HL-60 (cell line): ENCODE measurements around the gene TAB3.
A peak's percentile ranks its signal among the peaks of the same experiment; 100 is the strongest.

Experiments
- DNase-seq, 2 experiments: peaks; one replicate each; pipeline ENCODE4 v3.0.0-alpha.2; 2010 to 2020; ENCODE audit warnings: low read depth in 1 of 2, low spot score in 1 of 2
- H3K27ac ChIP-seq: fragments of 250-450 bp; sonication (Bioruptor Pico); replicated peaks from 2 replicates; pipeline ENCODE4 v1.5.1; 2020; ENCODE audit warnings: mild to moderate bottlenecking, moderate library complexity
- H3K27me3 ChIP-seq: fragments of 250-450 bp; sonication (Bioruptor Pico); 2 replicates; pipeline ENCODE4 v1.5.1; 2021; ENCODE audit warnings: mild to moderate bottlenecking, moderate library complexity; ENCODE audit not compliant: insufficient read depth, poor library complexity, severe bottlenecking
- H3K4me3 ChIP-seq: replicated peaks from 2 replicates; pipeline ENCODE4 v1.5.1; 2011; ENCODE audit warnings: mild to moderate bottlenecking, control low read depth, low read length; ENCODE audit not compliant: insufficient read depth
- CTCF ChIP-seq: IDR thresholded peaks from one replicate; pipeline ENCODE4 v1.5.1; 2011; ENCODE audit warnings: low read length, control low read depth, inconsistent platforms; ENCODE audit not compliant: insufficient read depth
- GABPA ChIP-seq: IDR thresholded peaks from 2 replicates; pipeline ENCODE4 v1.6.1; 2012; ENCODE audit warnings: low read depth
- POLR2AphosphoS5 ChIP-seq: IDR thresholded peaks from 2 replicates; pipeline ENCODE4 v1.6.1; 2012; ENCODE audit warnings: low read depth
- SPI1 ChIP-seq: IDR thresholded peaks from 2 replicates; pipeline ENCODE4 v1.6.1; 2012; ENCODE audit warnings: low read depth, mild to moderate bottlenecking, borderline replicate concordance
- TF ChIP-seq, protein P1 (sequence below): IDR thresholded peaks from 2 replicates; pipeline ENCODE4 v1.6.1; 2012; ENCODE audit warnings: low read depth; ENCODE audit not compliant: insufficient replicate concordance

The TAB3 gene

DNA sequence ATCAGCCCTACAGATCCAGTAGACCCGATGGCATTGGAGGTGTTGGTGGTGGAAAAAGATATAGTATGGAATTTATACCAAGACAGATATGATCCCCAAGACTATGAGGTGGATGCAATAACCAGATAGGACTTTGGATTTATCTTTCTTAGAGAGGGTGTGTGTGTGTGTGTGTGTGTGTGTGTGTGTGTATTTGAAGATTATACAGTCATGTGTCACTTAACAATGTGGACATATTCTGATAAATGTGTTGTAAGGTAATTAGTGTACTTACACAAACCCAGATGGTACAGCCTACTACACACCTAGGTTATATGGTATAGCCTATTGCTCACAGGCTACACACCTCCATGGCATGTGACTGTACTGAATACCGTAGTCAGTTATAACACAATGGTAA is 24.4 kb upstream of the TAB3 start:
- no peak for DNase-seq
- no peak overlapping the region for H3K4me3 ChIP-seq

GRCh38 chrX:30910124-30910860 is 21.2 kb upstream of the TAB3 start:
- DNase-seq = peak; percentile 8 to 37
- Histone ChIP-seq H3K4me3 (no peak overlapping the region), H3K27me3 (no peaks in the 10 kb centered on the region), H3K27ac (no peak overlapping the region)
- TF ChIP-seq POLR2AphosphoS5 (no peak), GABPA (no peak), SPI1 (peak; percentile 53; the same call in 1 of the 2 replicates)
- TF ChIP-seq, protein P1, sequence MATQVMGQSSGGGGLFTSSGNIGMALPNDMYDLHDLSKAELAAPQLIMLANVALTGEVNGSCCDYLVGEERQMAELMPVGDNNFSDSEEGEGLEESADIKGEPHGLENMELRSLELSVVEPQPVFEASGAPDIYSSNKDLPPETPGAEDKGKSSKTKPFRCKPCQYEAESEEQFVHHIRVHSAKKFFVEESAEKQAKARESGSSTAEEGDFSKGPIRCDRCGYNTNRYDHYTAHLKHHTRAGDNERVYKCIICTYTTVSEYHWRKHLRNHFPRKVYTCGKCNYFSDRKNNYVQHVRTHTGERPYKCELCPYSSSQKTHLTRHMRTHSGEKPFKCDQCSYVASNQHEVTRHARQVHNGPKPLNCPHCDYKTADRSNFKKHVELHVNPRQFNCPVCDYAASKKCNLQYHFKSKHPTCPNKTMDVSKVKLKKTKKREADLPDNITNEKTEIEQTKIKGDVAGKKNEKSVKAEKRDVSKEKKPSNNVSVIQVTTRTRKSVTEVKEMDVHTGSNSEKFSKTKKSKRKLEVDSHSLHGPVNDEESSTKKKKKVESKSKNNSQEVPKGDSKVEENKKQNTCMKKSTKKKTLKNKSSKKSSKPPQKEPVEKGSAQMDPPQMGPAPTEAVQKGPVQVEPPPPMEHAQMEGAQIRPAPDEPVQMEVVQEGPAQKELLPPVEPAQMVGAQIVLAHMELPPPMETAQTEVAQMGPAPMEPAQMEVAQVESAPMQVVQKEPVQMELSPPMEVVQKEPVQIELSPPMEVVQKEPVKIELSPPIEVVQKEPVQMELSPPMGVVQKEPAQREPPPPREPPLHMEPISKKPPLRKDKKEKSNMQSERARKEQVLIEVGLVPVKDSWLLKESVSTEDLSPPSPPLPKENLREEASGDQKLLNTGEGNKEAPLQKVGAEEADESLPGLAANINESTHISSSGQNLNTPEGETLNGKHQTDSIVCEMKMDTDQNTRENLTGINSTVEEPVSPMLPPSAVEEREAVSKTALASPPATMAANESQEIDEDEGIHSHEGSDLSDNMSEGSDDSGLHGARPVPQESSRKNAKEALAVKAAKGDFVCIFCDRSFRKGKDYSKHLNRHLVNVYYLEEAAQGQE = no peak

More for the DNA sequence above, 24.4 kb upstream of the TAB3 start:
- no peak for TF ChIP-seq POLR2AphosphoS5
- no peaks in the 10 kb centered on the region for H3K27me3 ChIP-seq
- no peak overlapping the region for H3K27ac ChIP-seq

DNA sequence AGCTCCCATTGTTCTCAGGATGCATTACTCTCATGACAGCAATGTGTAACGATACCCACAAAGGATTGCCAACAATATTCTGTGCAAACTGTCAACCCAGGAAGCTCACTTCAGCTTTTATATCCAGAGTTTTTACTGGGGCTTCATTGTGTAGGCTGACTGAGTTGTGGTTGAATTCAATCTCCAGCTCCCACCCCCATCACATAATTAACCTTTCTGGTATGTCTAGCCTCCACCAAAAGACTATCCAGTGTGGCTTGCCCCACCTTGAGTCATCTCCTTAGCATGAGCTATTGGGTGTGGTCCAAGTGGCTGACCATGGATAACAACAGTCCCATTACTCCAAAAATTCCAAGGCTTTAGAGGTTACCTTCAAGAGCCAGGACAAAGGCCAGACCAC is 17.7 kb upstream of the TAB3 start:
- H3K4me3 ChIP-seq = no peak overlapping the region
- no peak for TF ChIP-seq POLR2AphosphoS5
- DNase-seq = no peak
- peaks cover 4% of the 10 kb centered on the region for H3K27me3 ChIP-seq
- no peak overlapping the region for H3K27ac ChIP-seq

- DNase-seq = no peak
- no peak overlapping the region for H3K27ac ChIP-seq
- no peak for TF ChIP-seq POLR2AphosphoS5
- TF ChIP-seq, protein P1 = no peak
- TF ChIP-seq GABPA = no peak
- TF ChIP-seq SPI1 = no peak
- TF ChIP-seq CTCF = no peak
- no peak overlapping the region for H3K4me3 ChIP-seq
- H3K27me3 ChIP-seq = peaks cover 4% of the 10 kb centered on the region
These were observed 16.3 kb upstream of the TAB3 start for GRCh38 chrX:30905321-30905720.

DNA sequence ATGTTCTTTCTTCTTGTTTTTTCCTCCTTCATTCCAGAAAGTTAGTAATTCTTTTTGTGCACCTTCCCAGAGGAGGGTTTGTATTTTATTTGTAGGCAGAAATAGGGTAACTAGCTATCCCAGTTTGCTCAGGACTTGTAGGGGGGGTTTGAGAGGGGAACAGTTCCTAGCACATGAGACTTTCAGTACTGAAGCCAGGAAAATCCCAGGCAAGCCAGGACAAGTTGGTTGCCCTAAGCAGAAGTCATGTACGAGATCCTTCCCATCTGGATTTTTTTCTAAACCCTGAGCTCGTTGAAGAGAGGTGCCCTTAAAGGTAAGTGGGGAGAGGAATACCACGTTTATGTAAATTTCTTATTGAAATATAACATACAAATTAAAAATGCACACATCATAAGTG is 15.6 kb upstream of the TAB3 start:
- DNase-seq = no peak
- TF ChIP-seq, protein P1 = no peak
- TF ChIP-seq CTCF (no peak), POLR2AphosphoS5 (no peak), SPI1 (no peak), GABPA (no peak)
- Histone ChIP-seq H3K4me3 (no peak overlapping the region), H3K27me3 (peaks cover 4% of the 10 kb centered on the region), H3K27ac (no peak overlapping the region)
